ENCODE data around the gene SOCS6. TPM values are rescaled to one million over a fixed set of nuclear protein-coding genes. Genes with fewer than 3 reads are reported as not detected.
A peak's percentile ranks its signal among the peaks of the same experiment; 100 is the strongest.

Gene SOCS6
- total and polyA plus RNA-seq, 2 of the 13 experiments (the other 11 are each of a cell fraction or from before 2014, with no cell fraction given): 18.6 to 38.3 TPM

- no peak for TF ChIP-seq TRAFD1 (CRISPR knock-in tag; IDR thresholded peaks at IDR 0.05; ENCODE audit: borderline replicate concordance)
- peak; percentile 33; the same call in 1 of the 2 replicates for TF ChIP-seq FOSL2 (CRISPR knock-in tag; IDR thresholded peaks at IDR 0.05)
- no peak for TF ChIP-seq ZNF768 (CRISPR knock-in tag; IDR thresholded peaks at IDR 0.05)
- peak; percentile 61 for TF ChIP-seq RARA (CRISPR knock-in tag; IDR thresholded peaks at IDR 0.05)
- peak; percentile 68 for TF ChIP-seq SKI (IDR thresholded peaks at IDR 0.05; ENCODE audit: partially characterized antibody)
- TF ChIP-seq ZNF609 (CRISPR knock-in tag; IDR thresholded peaks at IDR 0.05; ENCODE audit: borderline replicate concordance): no peak; the same call in 1 of the 2 replicates
- TF ChIP-seq SOX5 (CRISPR knock-in tag; IDR thresholded peaks at IDR 0.05; ENCODE audit: borderline replicate concordance): 0 out of 2 replicates have a peak, but pooled peaks have one; percentile 9
- TF ChIP-seq ZNF121 (CRISPR knock-in tag; IDR thresholded peaks at IDR 0.05): 0 out of 2 replicates have a peak, but pooled peaks have one; percentile 23
- TF ChIP-seq CEBPG (CRISPR knock-in tag; IDR thresholded peaks at IDR 0.05): peak; percentile 29; the same call in 1 of the 2 replicates
- peak; percentile 7; the same call in 1 of the 2 replicates for TF ChIP-seq PITX1 (CRISPR knock-in tag; IDR thresholded peaks at IDR 0.05)
- peak; percentile 77 for TF ChIP-seq BCL6 (CRISPR knock-in tag; IDR thresholded peaks at IDR 0.05)
- no peak for TF ChIP-seq ARID4A (CRISPR knock-in tag; IDR thresholded peaks at IDR 0.05; ENCODE audit: borderline replicate concordance)
- TF ChIP-seq ETV5 (CRISPR knock-in tag; IDR thresholded peaks at IDR 0.05; ENCODE audit: borderline replicate concordance): peak; percentile 51
- TF ChIP-seq FOXM1 (CRISPR knock-in tag; IDR thresholded peaks at IDR 0.05): no peak
- no peak for TF ChIP-seq SNAPC5 (CRISPR knock-in tag; IDR thresholded peaks at IDR 0.05; ENCODE audit: borderline replicate concordance)
- TF ChIP-seq ZNF564 (CRISPR knock-in tag; IDR thresholded peaks at IDR 0.05): peak; percentile 70; the same call in 1 of the 2 replicates
- TF ChIP-seq ZNF674 (CRISPR knock-in tag; IDR thresholded peaks at IDR 0.05; ENCODE audit: low read depth): no peak
Measured at GRCh38 chr18:70377857-70378701, 89.2 kb downstream of the SOCS6 start (continued).

Data from HepG2 (cell line).